ENCODE results near the gene GALNT3.

Gene GALNT3

GRCh38 chr2:165796129-165796528 is 2.1 kb upstream of the GALNT3 start:
- DNase-seq (ENCODE audit: low spot score) = no peak

GRCh38 chr2:165795011-165795410 is 964 bp upstream of the GALNT3 start:
- DNase-seq (ENCODE audit: low spot score) = no peak

- DNase-seq (ENCODE audit: low spot score) = peak; percentile 65
Observed at GRCh38 chr2:165794536-165794928, 485 bp upstream of the GALNT3 start.

- no peak for DNase-seq (ENCODE audit: low spot score)
Observed at GRCh38 chr2:165793161-165793778, 777 bp downstream of the GALNT3 start.

GRCh38 chr2:165792104-165792454 is 2.0 kb downstream of the GALNT3 start:
- DNase-seq (ENCODE audit: low spot score) = no peak

GRCh38 chr2:165791421-165792103 is 2.5 kb downstream of the GALNT3 start:
- no peak for DNase-seq (ENCODE audit: low spot score)

- no peak for DNase-seq (ENCODE audit: low spot score)
Observed at GRCh38 chr2:165790466-165790865, 3.6 kb downstream of the GALNT3 start.

GRCh38 chr2:165787334-165787733 is 6.7 kb downstream of the GALNT3 start:
- no peak for DNase-seq (ENCODE audit: low spot score)

GRCh38 chr2:165779706-165780105 is 14.3 kb downstream of the GALNT3 start:
- DNase-seq (ENCODE audit: low spot score) = no peak

GRCh38 chr2:165778653-165779451 is 15.2 kb downstream of the GALNT3 start:
- no peak for DNase-seq (ENCODE audit: low spot score)

GRCh38 chr2:165778187-165778556 is 15.9 kb downstream of the GALNT3 start:
- no peak for DNase-seq (ENCODE audit: low spot score)

GRCh38 chr2:165777522-165778186 is 16.4 kb downstream of the GALNT3 start:
- DNase-seq (ENCODE audit: low spot score) = no peak

- DNase-seq (ENCODE audit: low spot score) = no peak
Observed at GRCh38 chr2:165776796-165777195, 17.3 kb downstream of the GALNT3 start.

- no peak for DNase-seq (ENCODE audit: low spot score)
Observed at GRCh38 chr2:165776013-165776412, 18.0 kb downstream of the GALNT3 start.

- no peak for DNase-seq (ENCODE audit: low spot score)
Observed at GRCh38 chr2:165773684-165774083, 20.4 kb downstream of the GALNT3 start.

GRCh38 chr2:165772183-165772582 is 21.9 kb downstream of the GALNT3 start:
- DNase-seq (ENCODE audit: low spot score) = no peak

- DNase-seq (ENCODE audit: low spot score) = no peak
Observed at GRCh38 chr2:165766326-165766927, 27.6 kb downstream of the GALNT3 start.

- DNase-seq (ENCODE audit: low spot score) = no peak
Observed at GRCh38 chr2:165762723-165763122, 31.3 kb downstream of the GALNT3 start.

GRCh38 chr2:165757906-165758675 is 36.0 kb downstream of the GALNT3 start:
- DNase-seq (ENCODE audit: low spot score) = no peak

- DNase-seq (ENCODE audit: low spot score) = no peak
Observed at GRCh38 chr2:165746501-165746900, 47.5 kb downstream of the GALNT3 start.

- DNase-seq (ENCODE audit: low spot score) = no peak
Observed at GRCh38 chr2:165745916-165746315, 48.1 kb downstream of the GALNT3 start.

GRCh38 chr2:165743442-165743841 is 50.6 kb downstream of the GALNT3 start:
- no peak for DNase-seq (ENCODE audit: low spot score)

Data from CD4-positive, alpha-beta T cell treated with Interleukin-15 for 4 hours (primary cell).